ENCODE results near the gene IGSF3.

DNA sequence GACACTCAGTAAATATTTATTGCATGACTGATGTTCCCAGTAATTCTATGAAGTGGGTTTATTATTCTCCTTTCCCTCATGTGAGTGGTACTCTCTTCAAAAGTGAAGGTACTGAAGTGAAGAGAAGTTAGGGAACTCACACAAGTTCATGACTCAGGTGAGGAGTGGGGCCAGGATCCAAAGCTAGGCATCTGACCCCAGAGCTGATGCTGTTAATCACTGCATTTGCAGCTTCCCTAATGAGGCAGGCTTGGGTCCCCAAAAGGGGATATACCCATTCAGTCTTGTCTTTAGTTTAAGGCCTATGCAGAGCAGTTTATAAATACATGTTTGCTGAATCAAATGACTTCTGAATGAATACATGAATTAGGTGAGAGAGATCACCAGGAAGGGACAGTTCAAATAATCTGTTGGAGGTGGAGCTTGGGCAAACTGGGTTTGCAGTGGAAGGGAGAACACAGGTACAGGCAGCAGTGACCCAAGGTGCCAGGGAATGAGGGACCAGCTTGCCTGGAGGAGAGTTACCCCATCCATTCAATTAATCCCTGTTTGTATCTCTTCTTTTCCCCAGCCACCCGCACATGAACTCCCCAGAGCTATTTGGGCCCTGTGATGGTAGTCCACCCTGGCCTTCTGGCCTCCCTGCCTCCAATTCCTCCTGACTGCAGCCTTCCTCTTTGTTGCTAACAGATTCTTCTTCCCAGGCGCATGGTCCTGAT is 98.7 kb downstream of the IGSF3 start:
- TF ChIP-seq POLR2A (IDR thresholded peaks at IDR 0.05) = no peak
- TF ChIP-seq, protein P1, sequence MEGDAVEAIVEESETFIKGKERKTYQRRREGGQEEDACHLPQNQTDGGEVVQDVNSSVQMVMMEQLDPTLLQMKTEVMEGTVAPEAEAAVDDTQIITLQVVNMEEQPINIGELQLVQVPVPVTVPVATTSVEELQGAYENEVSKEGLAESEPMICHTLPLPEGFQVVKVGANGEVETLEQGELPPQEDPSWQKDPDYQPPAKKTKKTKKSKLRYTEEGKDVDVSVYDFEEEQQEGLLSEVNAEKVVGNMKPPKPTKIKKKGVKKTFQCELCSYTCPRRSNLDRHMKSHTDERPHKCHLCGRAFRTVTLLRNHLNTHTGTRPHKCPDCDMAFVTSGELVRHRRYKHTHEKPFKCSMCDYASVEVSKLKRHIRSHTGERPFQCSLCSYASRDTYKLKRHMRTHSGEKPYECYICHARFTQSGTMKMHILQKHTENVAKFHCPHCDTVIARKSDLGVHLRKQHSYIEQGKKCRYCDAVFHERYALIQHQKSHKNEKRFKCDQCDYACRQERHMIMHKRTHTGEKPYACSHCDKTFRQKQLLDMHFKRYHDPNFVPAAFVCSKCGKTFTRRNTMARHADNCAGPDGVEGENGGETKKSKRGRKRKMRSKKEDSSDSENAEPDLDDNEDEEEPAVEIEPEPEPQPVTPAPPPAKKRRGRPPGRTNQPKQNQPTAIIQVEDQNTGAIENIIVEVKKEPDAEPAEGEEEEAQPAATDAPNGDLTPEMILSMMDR (IDR thresholded peaks at IDR 0.05) = no peak
